Renal cortical epithelial cell (primary cell): ENCODE measurements around the gene PPM1B. TPM values are rescaled to one million over a fixed set of nuclear protein-coding genes. Genes with fewer than 3 reads are reported as not detected.
"Not testable (repeated sequence)": the region's sequence is repeated elsewhere in the genome, so short reads cannot be mapped to it uniquely, and the experiment has no call there.

Source experiments
- DNase-seq: peaks from one replicate; pipeline ENCODE4 v3.0.0-alpha.2; 2011; ENCODE audit warnings: low read depth
- total RNA-seq: library from RNA; depleted of rRNA; stranded (reverse); fragments of >200 nt; gene quantifications from 2 replicates; pipeline ENCODE4 v1.2.3, GENCODE V29; 2014

The PPM1B gene
- total RNA-seq, result 38.0 and 78.3 TPM in 2 replicates

GRCh38 chr2:44168681-44169154 lies at the start of gene PPM1B:
PPM1B (plus strand) TSS chr2:44168875; CDS start chr2:44201200, 32,325 bp downstream.
- no peak for DNase-seq

- DNase-seq, result no peak
These were observed 48.8 kb upstream of the PPM1B start for GRCh38 chr2:44119878-44120277.

GRCh38 chr2:44120428-44120827 lies 48.2 kb upstream of the PPM1B start:
- peak; percentile 65 for DNase-seq

- DNase-seq, result no peak
These were observed 46.8 kb upstream of the PPM1B start for GRCh38 chr2:44121899-44122298.

- DNase-seq, result no peak
These were observed 44.2 kb upstream of the PPM1B start for GRCh38 chr2:44124500-44124899.

- peak; percentile 59 for DNase-seq
These were observed 42.4 kb upstream of the PPM1B start for GRCh38 chr2:44126106-44126797.

- DNase-seq, result peak; percentile 38
These were observed 38.2 kb upstream of the PPM1B start for GRCh38 chr2:44130441-44130840.

- DNase-seq, result no peak
These were observed 37.5 kb upstream of the PPM1B start for GRCh38 chr2:44131177-44131576.

GRCh38 chr2:44133602-44134001 lies 35.1 kb upstream of the PPM1B start:
- DNase-seq, result not testable (repeated sequence)

- DNase-seq, result no peak
These were observed 33.8 kb upstream of the PPM1B start for GRCh38 chr2:44134848-44135247.

- DNase-seq, result no peak
These were observed 33.4 kb upstream of the PPM1B start for GRCh38 chr2:44135296-44135695.

GRCh38 chr2:44135771-44136170 lies 32.9 kb upstream of the PPM1B start:
- no peak for DNase-seq

- peak; percentile 49 for DNase-seq
These were observed 32.4 kb upstream of the PPM1B start for GRCh38 chr2:44136252-44136651.

- no peak for DNase-seq
These were observed 31.6 kb upstream of the PPM1B start for GRCh38 chr2:44137048-44137447.

- no peak for DNase-seq
These were observed 30.7 kb upstream of the PPM1B start for GRCh38 chr2:44137872-44138551.

GRCh38 chr2:44139741-44140140 lies 28.9 kb upstream of the PPM1B start:
- DNase-seq, result no peak

GRCh38 chr2:44142306-44142705 lies 26.4 kb upstream of the PPM1B start:
- DNase-seq, result no peak

GRCh38 chr2:44143701-44144100 lies 25.0 kb upstream of the PPM1B start:
- no peak for DNase-seq

GRCh38 chr2:44148999-44149398 lies 19.7 kb upstream of the PPM1B start:
- no peak for DNase-seq

GRCh38 chr2:44150473-44150872 lies 18.2 kb upstream of the PPM1B start:
- DNase-seq, result no peak

- no peak for DNase-seq
These were observed 15.6 kb upstream of the PPM1B start for GRCh38 chr2:44152865-44153669.

GRCh38 chr2:44155666-44156446 lies 12.8 kb upstream of the PPM1B start:
- no peak for DNase-seq
